Muscle of leg (tissue), 16 donors: ENCODE results near the gene ATAD3B. TPM values are rescaled to one million over a fixed set of nuclear protein-coding genes. Genes with fewer than 3 reads are reported as not detected.

ENCODE experiments used
- DNase-seq: peaks from one replicate; pipeline ENCODE4 v3.0.0; 2013
- H3K27ac ChIP-seq: one replicate; pipeline ENCODE4 v1.5.1; 2013; ENCODE audit warnings: mild to moderate bottlenecking, low read length, control low read depth
- H3K27me3 ChIP-seq: one replicate; pipeline ENCODE4 v1.6.1; 2013; ENCODE audit warnings: low read length; ENCODE audit not compliant: control insufficient read depth, insufficient read depth
- H3K36me3 ChIP-seq: one replicate; pipeline ENCODE4 v1.6.1; 2013; ENCODE audit warnings: low read length; ENCODE audit not compliant: control insufficient read depth, insufficient read depth
- H3K4me1 ChIP-seq: one replicate; pipeline ENCODE4 v1.6.1; 2013; ENCODE audit warnings: low read length; ENCODE audit not compliant: control insufficient read depth, insufficient read depth
- H3K4me3 ChIP-seq: one replicate; pipeline ENCODE4 v1.5.1; 2013; ENCODE audit warnings: low read length, control low read depth
- H3K9me3 ChIP-seq: replicated peaks from 2 replicates; pipeline ENCODE4 v1.6.1; 2013; ENCODE audit warnings: low read depth, low read length; ENCODE audit not compliant: control insufficient read depth
- WGBS: methylation state at CpG from one replicate; pipeline ENCODE4 v1.1.5; 2013; ENCODE audit warnings: missing lambda C conversion rate; ENCODE audit not compliant: insufficient coverage; 5-methylcytosine and 5-hydroxymethylcytosine counted together
- long read RNA-seq, 11 donors: transcript quantifications; one replicate each; lab custom pipeline, GENCODE V29; 2026
- polyA plus RNA-seq, 8 donors: library from polyadenylated mRNA; unstranded; fragments of 120-200 nt; gene quantifications; one replicate each; pipeline versions ENCODE4 v1.2.1 to v1.2.3, GENCODE V29; 2013; ENCODE audit warnings: inconsistent platforms in 1 of 8, low replicate concordance in 1 of 8; ENCODE audit not compliant: insufficient read length in 8 of 8, insufficient read depth in 1 of 8
- total RNA-seq: library from RNA; stranded (reverse); fragments of 120-200 nt; gene quantifications from one replicate; pipeline ENCODE4 v1.2.4, GENCODE V29; 2013

ATAD3B gene
- 13.7 TPM for total RNA-seq
- 10 to 100 TPM in 7 of 8 donors, 1 to 10 TPM in 1; 9.6 to 16.5 (median 14.5) TPM for polyA plus RNA-seq
- long read RNA-seq, donor 1: 0 reads
- long read RNA-seq, donor 2: 0 reads
- long read RNA-seq, donor 3, full-length matches to known transcripts: 2 of 2 reads
- long read RNA-seq, donor 3, partial matches to known transcripts: 0 of 2 reads
- long read RNA-seq, donor 3, other reads (novel, unspliced or antisense): 0 of 2 reads
- long read RNA-seq, donor 4: 0 reads
- long read RNA-seq, donor 5, partial matches to known transcripts: 0 of 2 reads
- long read RNA-seq, donor 5, other reads (novel, unspliced or antisense): 0 of 2 reads
- long read RNA-seq, donor 6, full-length matches to known transcripts: 3 of 3 reads
- long read RNA-seq, donor 6, partial matches to known transcripts: 0 of 3 reads
- long read RNA-seq, donor 6, other reads (novel, unspliced or antisense): 0 of 3 reads
- long read RNA-seq, donor 7: 0 reads
- long read RNA-seq, donor 8: 0 reads
- long read RNA-seq, donor 9, partial matches to known transcripts: 0 of 1 reads
- long read RNA-seq, donor 9, other reads (novel, unspliced or antisense): 0 of 1 reads
- long read RNA-seq, donor 10, full-length matches to known transcripts: 1 of 1 reads
- long read RNA-seq, donor 10, partial matches to known transcripts: 0 of 1 reads
- long read RNA-seq, donor 10, other reads (novel, unspliced or antisense): 0 of 1 reads
- long read RNA-seq, donor 11: 0 reads

DNA sequence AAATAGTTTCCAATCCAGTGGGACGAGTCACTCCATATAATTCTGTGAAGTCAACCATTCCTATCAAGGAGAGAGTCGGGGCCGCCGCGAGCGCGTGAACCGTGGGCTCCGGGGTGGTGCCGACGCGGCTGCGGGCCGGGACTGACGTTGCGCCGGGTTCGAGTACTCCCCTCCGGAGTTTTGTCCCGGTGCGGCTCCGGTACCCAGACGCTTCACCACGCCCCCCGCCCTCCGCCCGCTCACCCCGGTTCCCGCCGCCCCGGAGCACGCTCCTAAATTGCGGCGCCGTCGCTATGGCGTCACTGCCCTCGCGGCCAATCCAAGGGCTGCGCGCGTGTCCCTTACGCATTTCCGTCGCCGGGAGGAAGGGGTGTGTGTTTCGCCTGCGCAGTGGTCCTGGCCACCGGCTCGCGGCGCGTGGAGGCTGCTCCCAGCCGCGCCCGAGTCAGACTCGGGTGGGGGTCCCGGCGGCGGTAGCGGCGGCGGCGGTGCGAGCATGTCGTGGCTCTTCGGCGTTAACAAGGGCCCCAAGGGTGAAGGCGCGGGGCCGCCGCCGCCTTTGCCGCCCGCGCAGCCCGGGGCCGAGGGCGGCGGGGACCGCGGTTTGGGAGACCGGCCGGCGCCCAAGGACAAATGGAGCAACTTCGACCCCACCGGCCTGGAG, at the start of gene ATAD3B:
Gene ATAD3B (plus strand): TSS at position 377 of the 664 bp plus-strand sequence. CDS start 120 bp downstream, at position 497.
- H3K9me3 ChIP-seq: no peaks in the 10 kb centered on the region
- H3K4me1 ChIP-seq: peaks cover 17% of the 10 kb centered on the region
- DNase-seq: peak; percentile 98
- peak within 1 kb of the TSS; percentile 13 for H3K27ac ChIP-seq
- under 1% methylated on average over 69 of the region's 87 CpGs for WGBS
- H3K27me3 ChIP-seq: no peaks in the 10 kb centered on the region
- no peaks in the 10 kb centered on the region for H3K36me3 ChIP-seq
- H3K4me3 ChIP-seq: peak within 1 kb of the TSS; percentile 75

DNA sequence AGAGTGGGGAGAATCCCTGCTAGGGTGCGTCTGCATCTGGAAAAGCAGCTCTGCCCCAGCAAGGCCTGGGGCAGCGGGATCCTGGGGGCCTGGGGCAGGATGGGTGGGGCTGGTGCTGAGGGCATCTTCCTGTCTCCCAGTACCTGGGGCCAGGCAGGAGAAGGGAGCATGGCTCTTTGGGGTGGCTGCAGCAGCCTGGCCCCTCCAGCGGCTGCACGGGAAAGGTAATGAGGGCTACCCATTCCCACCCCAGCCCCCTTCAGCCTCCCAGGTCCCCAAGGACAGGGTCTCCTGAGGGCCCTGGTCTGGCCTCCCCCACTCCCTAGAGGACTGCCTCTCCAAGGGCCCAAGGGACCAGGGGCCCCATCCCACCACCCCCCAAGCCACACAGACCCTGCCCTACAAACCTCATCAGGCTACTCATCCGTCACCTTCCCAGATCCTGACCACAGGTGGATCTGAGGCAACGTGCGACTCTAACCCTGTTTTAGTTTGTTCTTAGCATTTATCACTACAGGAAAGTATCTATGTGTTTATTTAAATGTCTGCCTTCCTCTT, 49.6 kb upstream of the ATAD3B start:
- Histone ChIP-seq H3K4me3 (no peak overlapping the region), H3K36me3 (no peaks in the 10 kb centered on the region), H3K27ac (no peak overlapping the region), H3K27me3 (no peaks in the 10 kb centered on the region), H3K4me1 (peaks cover 52% of the 10 kb centered on the region), H3K9me3 (no peaks in the 10 kb centered on the region)
- WGBS: no CpG with 5 or more reads among the region's 7 CpGs
- DNase-seq: no peak

DNA sequence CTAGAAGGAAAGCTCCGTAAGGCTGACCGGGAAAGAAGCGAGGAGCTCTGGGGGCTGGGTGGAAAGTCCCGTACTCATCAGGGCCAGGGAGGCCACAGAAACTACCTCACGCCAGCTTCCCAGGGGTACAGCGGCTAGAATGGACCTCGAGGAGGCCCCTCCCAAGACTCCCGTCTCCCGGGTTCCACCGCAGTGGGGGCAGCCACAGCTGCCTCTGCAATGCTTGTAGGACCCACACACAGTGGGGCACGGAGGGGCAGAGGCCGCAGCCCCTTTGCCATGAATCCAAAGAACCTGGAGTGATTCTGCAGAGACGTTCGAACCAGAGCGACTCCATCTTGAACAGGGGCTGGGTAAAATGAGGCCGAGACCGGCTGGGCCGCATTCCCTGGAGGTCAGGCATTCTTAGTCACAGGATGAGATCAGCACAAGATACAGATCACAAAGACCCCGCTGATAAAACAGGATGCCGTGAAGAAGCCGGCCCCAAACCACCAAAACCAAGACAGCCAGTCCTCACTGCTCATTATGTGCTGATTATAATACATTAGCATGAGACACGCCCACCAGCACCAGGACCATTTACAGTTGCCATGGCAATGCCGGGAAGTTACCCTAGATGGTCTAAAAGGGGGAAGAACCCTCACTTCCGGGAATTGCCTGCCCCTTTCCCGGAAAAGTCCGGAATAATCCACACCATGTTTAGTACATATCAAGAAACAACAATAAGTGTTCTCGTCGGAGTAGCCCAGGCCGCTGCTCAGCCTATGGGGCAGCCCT, 48.9 kb upstream of the ATAD3B start:
- no peak overlapping the region for H3K27ac ChIP-seq
- H3K36me3 ChIP-seq: no peaks in the 10 kb centered on the region
- peaks cover 52% of the 10 kb centered on the region for H3K4me1 ChIP-seq
- no peaks in the 10 kb centered on the region for H3K9me3 ChIP-seq
- WGBS: 61% methylated on average over 20 of the region's 29 CpGs
- H3K4me3 ChIP-seq: no peak overlapping the region
- DNase-seq: no peak
- no peaks in the 10 kb centered on the region for H3K27me3 ChIP-seq

DNA sequence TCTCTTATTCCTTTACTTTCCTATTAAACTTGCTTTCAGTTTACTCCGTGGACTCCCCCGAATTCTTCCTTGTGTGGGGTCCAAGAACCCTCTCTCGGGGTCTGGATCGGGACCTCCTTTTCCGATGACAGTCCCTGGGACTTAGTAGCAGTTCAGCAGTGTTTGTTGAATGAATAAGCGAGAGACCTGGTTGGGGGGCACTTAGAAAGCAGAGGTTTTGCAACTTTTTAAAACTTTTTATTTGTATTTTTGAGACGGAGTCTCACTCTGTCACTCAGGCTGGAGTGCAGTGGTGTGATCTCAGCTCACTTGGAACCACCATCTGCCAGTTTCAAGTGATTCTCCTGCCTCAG, 48.3 kb upstream of the ATAD3B start:
- Histone ChIP-seq H3K4me3 (no peak overlapping the region), H3K4me1 (peaks cover 52% of the 10 kb centered on the region), H3K27me3 (no peaks in the 10 kb centered on the region), H3K27ac (no peak overlapping the region), H3K36me3 (no peaks in the 10 kb centered on the region), H3K9me3 (no peaks in the 10 kb centered on the region)
- no peak for DNase-seq
- 74% methylated on average over 3 of the region's 7 CpGs for WGBS

DNA sequence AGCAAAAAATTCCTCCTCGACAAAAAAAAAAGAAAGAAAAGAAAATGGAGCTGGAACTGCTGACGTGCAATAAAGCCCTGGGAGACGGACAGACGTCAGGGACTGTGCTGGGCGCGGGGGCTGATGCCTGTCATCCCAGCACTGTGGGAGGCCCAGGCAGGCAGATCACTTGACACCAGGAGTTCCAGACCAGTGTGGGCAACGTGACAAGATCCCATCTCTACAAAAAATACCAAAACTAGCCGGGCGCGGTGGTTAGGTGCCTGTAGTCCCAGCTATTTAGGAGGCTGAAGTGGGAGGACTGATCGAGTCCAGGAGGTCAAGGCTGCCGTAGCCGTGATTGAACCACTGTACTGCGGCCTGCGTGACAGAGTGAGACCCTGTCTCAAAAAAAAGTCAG, 46.9 kb upstream of the ATAD3B start:
- WGBS: 79% methylated on average over 12 of the region's 15 CpGs
- Histone ChIP-seq H3K27ac (no peak overlapping the region), H3K27me3 (no peaks in the 10 kb centered on the region), H3K36me3 (no peaks in the 10 kb centered on the region), H3K9me3 (no peaks in the 10 kb centered on the region), H3K4me3 (no peak overlapping the region), H3K4me1 (peaks cover 52% of the 10 kb centered on the region)
- no peak for DNase-seq

GRCh38 chr1:1425426-1425752, 46.2 kb upstream of the ATAD3B start:
- Histone ChIP-seq H3K4me1 (peaks cover 57% of the 10 kb centered on the region), H3K27me3 (no peaks in the 10 kb centered on the region)
- 56% methylated on average over 4 of the region's 12 CpGs for WGBS

GRCh38 chr1:1425753-1426495, 45.6 kb upstream of the ATAD3B start:
- no peak for DNase-seq
- H3K27ac ChIP-seq: no peak overlapping the region
- no peaks in the 10 kb centered on the region for H3K27me3 ChIP-seq
- WGBS: 50% methylated on average over 26 of the region's 33 CpGs
- H3K9me3 ChIP-seq: no peaks in the 10 kb centered on the region
- no peaks in the 10 kb centered on the region for H3K36me3 ChIP-seq
- no peak overlapping the region for H3K4me3 ChIP-seq
- peaks cover 57% of the 10 kb centered on the region for H3K4me1 ChIP-seq

More at GRCh38 chr1:1425426-1425752, 46.2 kb upstream of the ATAD3B start:
- H3K4me3 ChIP-seq: no peak overlapping the region
- H3K36me3 ChIP-seq: no peaks in the 10 kb centered on the region
- no peaks in the 10 kb centered on the region for H3K9me3 ChIP-seq
- H3K27ac ChIP-seq: no peak overlapping the region
- DNase-seq: no peak

DNA sequence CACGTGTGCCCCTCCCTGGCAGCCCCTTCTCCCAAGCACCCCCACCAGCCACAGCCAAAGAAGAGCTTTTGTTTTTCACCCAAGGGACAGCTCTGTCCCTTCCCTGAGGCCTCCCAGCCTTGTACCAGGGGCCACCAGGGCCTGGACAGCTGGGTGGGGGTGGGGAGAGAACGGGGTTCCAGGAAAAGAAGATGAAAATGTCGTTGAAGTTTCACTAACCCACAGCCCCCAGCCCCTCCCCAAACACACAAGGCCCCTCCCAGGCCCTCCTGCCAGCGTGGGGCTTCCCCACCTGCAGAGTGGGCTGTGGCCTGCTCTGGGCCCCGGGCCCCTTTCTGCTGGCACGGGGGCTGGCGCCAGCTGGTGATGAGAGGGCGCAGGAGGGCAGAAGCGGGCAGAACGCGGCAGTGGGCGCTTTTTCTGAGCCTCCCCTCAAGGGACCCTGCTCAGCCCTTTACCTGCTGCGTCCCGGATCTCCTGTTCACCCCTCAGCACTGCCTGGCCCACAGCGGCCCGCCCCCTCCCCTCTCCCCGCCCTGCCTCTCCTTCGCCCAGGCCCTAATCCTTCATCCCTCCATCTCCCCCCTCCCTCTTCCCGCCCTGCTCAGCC, 45.0 kb upstream of the ATAD3B start:
- no peak for DNase-seq
- Histone ChIP-seq H3K4me3 (no peak overlapping the region), H3K9me3 (no peaks in the 10 kb centered on the region), H3K27ac (no peak overlapping the region), H3K27me3 (no peaks in the 10 kb centered on the region), H3K36me3 (no peaks in the 10 kb centered on the region), H3K4me1 (peaks cover 57% of the 10 kb centered on the region)
- WGBS: 30% methylated on average over 16 of the region's 19 CpGs
